ENCODE data around the gene PLAGL2. TPM values are rescaled to one million over a fixed set of nuclear protein-coding genes. Genes with fewer than 3 reads are reported as not detected.

PLAGL2 gene
- total and polyA plus RNA-seq, 2 of the 8 experiments (the other 6 are each of a cell fraction or from before 2014, with no cell fraction given) = 20.6 to 25.4 TPM

DNA sequence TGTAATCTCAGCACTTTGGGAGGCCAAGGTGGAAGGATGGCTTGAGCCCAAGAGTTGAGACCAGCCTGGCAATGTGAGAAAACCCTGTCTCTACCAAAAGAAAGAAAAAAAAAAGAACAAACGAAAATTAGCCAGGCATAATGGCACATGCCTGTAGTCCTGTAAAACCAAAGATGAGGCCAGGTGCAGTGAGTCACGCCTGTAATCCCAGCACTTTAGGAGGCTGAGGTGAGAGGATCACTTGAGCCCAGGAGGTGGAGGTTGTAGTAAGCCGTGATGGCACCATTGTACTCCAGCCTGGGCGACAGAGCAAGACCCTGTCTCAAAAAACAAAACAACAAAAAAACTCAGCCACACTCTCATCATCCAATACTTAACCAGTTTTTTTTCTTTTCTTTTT, 37.4 kb upstream of the PLAGL2 start:
- Histone ChIP-seq H3K79me2 (ENCODE audit: control insufficient read depth in 1 of 2, insufficient read depth in 2 of 2, low read length in 2 of 2) (no peaks in the 10 kb centered on the region), H3K23me2 (ENCODE audit: low read depth, low read length) (no peaks in the 10 kb centered on the region), H3K56ac (replicated peaks; ENCODE audit: insufficient read length, low read depth, low read length) (no peak overlapping the region), H3K4me2 (ENCODE audit: insufficient read depth in 1 of 2, low read depth in 2 of 2, low read length in 2 of 2) (no peak overlapping the region), H3K9ac (replicated peaks in 1 of 4; ENCODE audit: extremely low read depth in 1 of 4, low read depth in 3 of 4, low read length in 3 of 4) (no peak overlapping the region), H2AFZ (ENCODE audit: low read length) (no peak overlapping the region), H3K36me3 (ENCODE audit: control insufficient read depth in 2 of 4, insufficient read depth in 4 of 4, low read length in 3 of 4) (no peaks in the 10 kb centered on the region), H2AK5ac (ENCODE audit: low read depth, low read length) (no peak overlapping the region), H3K4me3 (ENCODE audit: extremely low read depth in 1 of 4, insufficient read depth in 2 of 4, low read depth in 3 of 4, low read length in 4 of 4) (no peak overlapping the region), H3K79me1 (ENCODE audit: low read depth, low read length) (no peaks in the 10 kb centered on the region), H2BK5ac (ENCODE audit: low read depth, low read length) (no peak overlapping the region), H3K27me3 (replicated peaks in 1 of 4; ENCODE audit: control insufficient read depth in 3 of 4, extremely low read depth in 1 of 4, insufficient read depth in 3 of 4, low read length in 3 of 4) (no peaks in the 10 kb centered on the region), H3K18ac (ENCODE audit: extremely low read depth, low read length) (no peak overlapping the region), H3K27ac (ENCODE audit: low read depth, low read length) (no peak overlapping the region), H2BK15ac (ENCODE audit: low read length) (no peak overlapping the region), H2BK20ac (ENCODE audit: low read length) (no peak overlapping the region), H3K9me3 (ENCODE audit: insufficient read depth in 2 of 2, low read depth in 1 of 2, low read length in 1 of 2) (peaks cover 0 to 3% of the 10 kb centered on the region in 2 experiments; a peak in 2 of 4 replicates), H3K14ac (ENCODE audit: insufficient read length) (no peak overlapping the region), H4K5ac (ENCODE audit: insufficient read length, low read depth, low read length) (no peak overlapping the region), H3K23ac (ENCODE audit: insufficient read length) (no peak overlapping the region), H4K91ac (replicated peaks; ENCODE audit: insufficient read length, low read length) (no peak overlapping the region), H3K4ac (replicated peaks; ENCODE audit: insufficient read length, low read depth, low read length) (no peak overlapping the region), H2BK120ac (replicated peaks; ENCODE audit: low read depth, low read length) (no peak overlapping the region), H4K20me1 (replicated peaks in 1 of 2; ENCODE audit: control insufficient read depth in 1 of 2, insufficient read depth in 2 of 2, low read length in 2 of 2) (no peaks in the 10 kb centered on the region), H4K8ac (ENCODE audit: extremely low read depth, insufficient read depth, low read length) (no peak overlapping the region), H3K4me1 (replicated peaks in 1 of 4; ENCODE audit: control insufficient read depth in 3 of 4, insufficient read depth in 4 of 4, low read length in 3 of 4) (peaks cover 0 to 4% (median 3%) of the 10 kb centered on the region in 4 experiments; a peak in 4 of 7 replicates), H2BK12ac (ENCODE audit: low read depth, low read length) (no peak overlapping the region)
- ChIA-PET POLR2A (ENCODE audit: partially characterized antibody) (interaction anchor here (0.6 kb wide), 1 partner anchor 350 kb away, joined by 3 read pairs; no protein-coding TSS in a partner anchor), CTCF (ENCODE audit: partially characterized antibody) (no interaction called here)
- no peak for FAIRE-seq
- WGBS, 2 experiments (ENCODE audit: extremely low coverage in 1 of 2, insufficient coverage in 1 of 2, insufficient read length in 1 of 2, insufficient replicate concordance in 2 of 2, low coverage in 1 of 2, low lambda C conversion rate in 2 of 2, missing lambda C conversion rate in 1 of 2) = 87% methylated on average over 4 of the region's 4 CpGs; no CpG with 5 or more reads in 1 of the 2 experiments
- no peak for DNase-seq (ENCODE audit: low read depth in 1 of 2, low spot score in 2 of 2)
- no peak for TF ChIP-seq JUND (IDR thresholded peaks at IDR 0.05; ENCODE audit: low read length)
- TF ChIP-seq SP4 (IDR thresholded peaks at IDR 0.05; ENCODE audit: low read length) = no peak
- TF ChIP-seq POU5F1 (IDR thresholded peaks at IDR 0.05; ENCODE audit: low read depth, low read length) = no peak

All from H1 (cell line).